Fibroblast of lung (primary cell): ENCODE data around the gene LAIR1.

Source experiments
- EZH2 ChIP-seq: IDR thresholded peaks from 2 replicates; pipeline ENCODE4 v1.5.1; 2012; ENCODE audit warnings: low read length, control low read depth, mild to moderate bottlenecking; ENCODE audit errors: missing control alignments
- TF ChIP-seq, protein P1 (sequence below), 2 donors: IDR thresholded peaks in 1 of 2; conservative IDR thresholded peaks in 1 of 2; 1 replicate in 1 of 2; 2 replicates in 1 of 2; pipeline ENCODE4 v1.5.1; 2011 to 2012; ENCODE audit warnings: low read length in 2 of 2, control low read depth in 1 of 2, inconsistent platforms in 1 of 2, low read depth in 1 of 2, mild to moderate bottlenecking in 1 of 2

GRCh38 chr19:54356444-54357056, 8.2 kb downstream of the LAIR1 start:
- TF ChIP-seq, protein P1, sequence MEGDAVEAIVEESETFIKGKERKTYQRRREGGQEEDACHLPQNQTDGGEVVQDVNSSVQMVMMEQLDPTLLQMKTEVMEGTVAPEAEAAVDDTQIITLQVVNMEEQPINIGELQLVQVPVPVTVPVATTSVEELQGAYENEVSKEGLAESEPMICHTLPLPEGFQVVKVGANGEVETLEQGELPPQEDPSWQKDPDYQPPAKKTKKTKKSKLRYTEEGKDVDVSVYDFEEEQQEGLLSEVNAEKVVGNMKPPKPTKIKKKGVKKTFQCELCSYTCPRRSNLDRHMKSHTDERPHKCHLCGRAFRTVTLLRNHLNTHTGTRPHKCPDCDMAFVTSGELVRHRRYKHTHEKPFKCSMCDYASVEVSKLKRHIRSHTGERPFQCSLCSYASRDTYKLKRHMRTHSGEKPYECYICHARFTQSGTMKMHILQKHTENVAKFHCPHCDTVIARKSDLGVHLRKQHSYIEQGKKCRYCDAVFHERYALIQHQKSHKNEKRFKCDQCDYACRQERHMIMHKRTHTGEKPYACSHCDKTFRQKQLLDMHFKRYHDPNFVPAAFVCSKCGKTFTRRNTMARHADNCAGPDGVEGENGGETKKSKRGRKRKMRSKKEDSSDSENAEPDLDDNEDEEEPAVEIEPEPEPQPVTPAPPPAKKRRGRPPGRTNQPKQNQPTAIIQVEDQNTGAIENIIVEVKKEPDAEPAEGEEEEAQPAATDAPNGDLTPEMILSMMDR (conservative IDR thresholded peaks at IDR 0.05 in 1 of 2, IDR thresholded peaks at IDR 0.05 in 1 of 2; ENCODE audit: low read depth in 1 of 2, low read length in 2 of 2): no peak
- no peak for TF ChIP-seq EZH2
